Fibroblast of villous mesenchyme (primary cell): ENCODE data around the gene CDH24. TPM values are rescaled to one million over a fixed set of nuclear protein-coding genes. Genes with fewer than 3 reads are reported as not detected.

ENCODE experiments used
- DNase-seq: peaks from one replicate; pipeline ENCODE4 v3.0.0-alpha.2; 2010; ENCODE audit warnings: low read depth
- H3K4me3 ChIP-seq: 2 replicates; pipeline ENCODE4 v1.5.1; 2011; ENCODE audit warnings: low read depth, mild to moderate bottlenecking, low read length
- CTCF ChIP-seq: IDR thresholded peaks from 2 replicates; pipeline ENCODE4 v1.5.1; 2012; ENCODE audit warnings: low read depth, mild to moderate bottlenecking, low read length; ENCODE audit not compliant: insufficient read depth
- total RNA-seq: library from RNA; depleted of rRNA; stranded (reverse); fragments of >200 nt; gene quantifications from 2 replicates; pipeline ENCODE4 v1.2.3, GENCODE V29; 2012

Gene CDH24
- total RNA-seq, 1 donor = 10.8 TPM

- no peak overlapping the region for H3K4me3 ChIP-seq
- TF ChIP-seq CTCF = no peak
- DNase-seq = no peak
These were observed 20.6 kb upstream of the CDH24 start for GRCh38 chr14:23077962-23078361.

- peak; percentile 42 for DNase-seq
- H3K4me3 ChIP-seq = no peak overlapping the region
- TF ChIP-seq CTCF = peak; percentile 69
These were observed 19.6 kb upstream of the CDH24 start for GRCh38 chr14:23076785-23077408.

GRCh38 chr14:23074906-23075305 is 17.6 kb upstream of the CDH24 start:
- no peak overlapping the region for H3K4me3 ChIP-seq
- no peak for TF ChIP-seq CTCF
- no peak for DNase-seq

- H3K4me3 ChIP-seq = peak overlapping the region; percentile 87
- no peak for TF ChIP-seq CTCF
- no peak for DNase-seq
These were observed 14.7 kb upstream of the CDH24 start for GRCh38 chr14:23071921-23072539.

- peak; percentile 94 for DNase-seq
- no peak for TF ChIP-seq CTCF
- H3K4me3 ChIP-seq = peak overlapping the region; percentile 87
These were observed 14.1 kb upstream of the CDH24 start for GRCh38 chr14:23071244-23071920.

GRCh38 chr14:23070262-23071129 is 13.2 kb upstream of the CDH24 start:
- H3K4me3 ChIP-seq = peak overlapping the region; percentile 87

More at GRCh38 chr14:23070262-23071129, 13.2 kb upstream of the CDH24 start:
- no peak for DNase-seq
- TF ChIP-seq CTCF = no peak
